Esophagus squamous epithelium (tissue), 5 donors: ENCODE results near the gene HNRNPC. TPM values are rescaled to one million over a fixed set of nuclear protein-coding genes. Genes with fewer than 3 reads are reported as not detected.

Experiments
- DNase-seq: peaks from one replicate; lab custom pipeline; 2025; lab: John Stamatoyannopoulos, UW
- H3K27ac ChIP-seq, 4 donors: fragments of 200-600 bp; sonication (generic); one replicate each; pipeline ENCODE4 v1.5.1; 2016 to 2019; ENCODE audit warnings: mild to moderate bottlenecking in 1 of 4
- H3K27me3 ChIP-seq, 4 donors: fragments of 200-600 bp; sonication (generic); 1 replicate in 3 of 4; 2 replicates in 1 of 4; pipeline versions ENCODE4 v1.5.1 to v1.6.0; 2017 to 2021; ENCODE audit warnings: antibody characterized with exemption in 1 of 4
- H3K36me3 ChIP-seq, 3 donors: fragments of 200-600 bp; sonication (generic); one replicate each; pipeline ENCODE4 v1.5.1; 2016 to 2019
- H3K4me1 ChIP-seq, 3 donors: fragments of 200-600 bp; sonication (generic); one replicate each; pipeline ENCODE4 v1.5.1; 2017 to 2019
- H3K4me3 ChIP-seq, 4 donors: fragments of 200-600 bp; sonication (generic); 1 replicate in 3 of 4; 2 replicates in 1 of 4; pipeline ENCODE4 v1.5.1; 2016 to 2019; ENCODE audit warnings: mild to moderate bottlenecking in 2 of 4, moderate library complexity in 1 of 4
- H3K9me3 ChIP-seq, 3 donors: fragments of 200-600 bp; sonication (generic); one replicate each; pipeline ENCODE4 v1.5.1; 2016 to 2019
- CTCF ChIP-seq, 6 experiments: fragments of 450-650 bp in 4 of 6; fragments of 200-600 bp in 2 of 6; sonication (generic) in 2 of 6; IDR thresholded peaks; one replicate each; pipeline ENCODE4 v1.5.1; 2016 to 2019; ENCODE audit warnings: antibody characterized with exemption in 6 of 6, mild to moderate bottlenecking in 4 of 6, moderate library complexity in 4 of 6
- POLR2A ChIP-seq, 4 donors: fragments of 450-650 bp; IDR thresholded peaks; one replicate each; pipeline ENCODE4 v1.6.1; 2017; ENCODE audit warnings: antibody characterized with exemption in 4 of 4, mild to moderate bottlenecking in 4 of 4, moderate library complexity in 3 of 4
- WGBS, 2 donors: methylation state at CpG; one replicate each; pipeline ENCODE4 v1.1.5; 2018; 5-methylcytosine and 5-hydroxymethylcytosine counted together
- intact Hi-C: fragments of 100-400 bp; cut with DNase I; formaldehyde crosslinking; loops from one replicate; pipeline ENCODE4 v1.15.0; 2022
- total RNA-seq, 4 donors: library from RNA; depleted of rRNA; stranded (reverse); fragments of >200 nt; gene quantifications; one replicate each; pipeline ENCODE4 v1.1.0, GENCODE V29; 2016
- donor health status: DM: yes; HTN: yes; CAD: no.

HNRNPC gene
- total RNA-seq, 4 donors from 2014 or later: 252 to 651 (median 476) TPM

GRCh38 chr14:21251215-21251614 is 18.0 kb downstream of the HNRNPC start:
- Histone ChIP-seq H3K9me3 (no peaks in the 10 kb centered on the region), H3K4me1 (peaks cover 9 to 63% (median 32%) of the 10 kb centered on the region in 3 donors), H3K27ac (no peak overlapping the region), H3K4me3 (no peak overlapping the region), H3K36me3 (peaks cover 0 to 96% (median 30%) of the 10 kb centered on the region in 3 donors), H3K27me3 (no peaks in the 10 kb centered on the region)
- intact Hi-C loops: loop anchor here (10.0 kb wide), 1 partner anchor 134 kb away; the partner anchor contains the start of gene SUPT16H
- DNase-seq: no peak
- TF ChIP-seq CTCF (IDR thresholded peaks at IDR 0.05) (no peak), POLR2A (IDR thresholded peaks at IDR 0.05) (no peak)
- WGBS, 2 donors: 84 to 95% methylated on average over 5 of the region's 5 CpGs

DNA sequence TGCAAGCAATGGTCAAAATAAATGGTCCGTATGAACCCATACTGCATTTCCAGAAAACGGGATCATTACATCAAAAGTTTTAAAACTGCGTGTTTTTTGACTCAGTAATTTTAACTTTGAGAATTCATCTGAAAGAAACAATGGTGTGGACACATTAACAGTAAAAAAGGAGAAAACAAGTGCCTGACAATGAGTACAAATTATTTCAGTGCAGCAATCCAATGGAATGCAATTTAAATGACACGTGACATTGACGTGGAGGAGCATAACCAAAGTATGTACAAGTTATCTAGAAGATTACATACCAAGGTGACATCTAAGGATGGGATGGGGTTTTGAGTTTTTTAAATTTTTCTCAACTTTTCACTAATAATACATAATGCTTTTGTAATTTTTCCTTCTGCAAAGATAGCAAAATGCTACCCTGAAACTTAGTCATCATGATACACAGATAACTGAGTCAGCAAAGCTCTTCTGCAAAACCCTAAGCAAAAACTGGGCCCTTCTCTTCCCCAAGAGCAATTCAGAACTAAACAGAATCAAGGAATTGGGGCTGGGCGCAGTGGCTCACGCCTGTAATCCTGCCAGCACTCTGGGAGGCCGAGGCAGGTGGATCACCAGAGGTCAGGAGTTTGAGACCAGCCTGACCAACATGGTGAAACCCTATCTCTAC is 20.4 kb downstream of the HNRNPC start:
- no peak for DNase-seq
- no peaks in the 10 kb centered on the region for H3K9me3 ChIP-seq
- H3K27ac ChIP-seq: no peak overlapping the region
- no peaks in the 10 kb centered on the region for H3K27me3 ChIP-seq
- peaks cover 5 to 58% (median 43%) of the 10 kb centered on the region in 3 donors for H3K4me1 ChIP-seq
- TF ChIP-seq POLR2A (IDR thresholded peaks at IDR 0.05) (no peak), CTCF (IDR thresholded peaks at IDR 0.05) (no peak)
- intact Hi-C loops: no loop called here
- H3K36me3 ChIP-seq: peaks cover 0 to 99% (median 30%) of the 10 kb centered on the region in 3 donors
- no peak overlapping the region for H3K4me3 ChIP-seq
- whole genome bisulfite sequencing, 2 donors: 84 to 92% methylated on average over 8 of the region's 8 CpGs

DNA sequence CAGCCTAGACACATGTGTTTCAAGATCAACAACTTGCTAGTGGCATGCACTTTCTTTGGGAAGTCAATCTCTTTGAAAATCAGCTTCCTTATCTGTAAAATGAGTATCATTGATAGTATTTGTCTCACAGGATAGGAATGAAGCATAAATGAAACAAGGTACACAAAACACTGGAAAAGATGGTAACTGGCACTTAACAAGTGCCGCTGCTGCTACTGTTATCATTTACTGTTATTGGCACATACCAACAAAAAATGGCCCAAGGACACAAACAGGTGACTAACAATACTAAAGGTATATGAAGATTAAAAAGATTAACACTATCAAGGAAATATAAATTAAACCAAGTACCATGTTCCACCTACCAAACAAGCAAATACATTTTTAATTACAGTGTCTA is 20.9 kb downstream of the HNRNPC start:
- H3K27ac ChIP-seq: no peak overlapping the region
- H3K36me3 ChIP-seq: peaks cover 0 to 99% (median 30%) of the 10 kb centered on the region in 3 donors
- peaks cover 5 to 56% (median 47%) of the 10 kb centered on the region in 3 donors for H3K4me1 ChIP-seq
- DNase-seq: no peak
- WGBS, 2 donors: 89 to 100% methylated on average over 1 of the region's 1 CpG
- H3K4me3 ChIP-seq: no peak overlapping the region
- intact Hi-C loops: no loop called here
- H3K27me3 ChIP-seq: no peaks in the 10 kb centered on the region
- no peaks in the 10 kb centered on the region for H3K9me3 ChIP-seq
- TF ChIP-seq CTCF (IDR thresholded peaks at IDR 0.05): no peak
- no peak for TF ChIP-seq POLR2A (IDR thresholded peaks at IDR 0.05)

DNA sequence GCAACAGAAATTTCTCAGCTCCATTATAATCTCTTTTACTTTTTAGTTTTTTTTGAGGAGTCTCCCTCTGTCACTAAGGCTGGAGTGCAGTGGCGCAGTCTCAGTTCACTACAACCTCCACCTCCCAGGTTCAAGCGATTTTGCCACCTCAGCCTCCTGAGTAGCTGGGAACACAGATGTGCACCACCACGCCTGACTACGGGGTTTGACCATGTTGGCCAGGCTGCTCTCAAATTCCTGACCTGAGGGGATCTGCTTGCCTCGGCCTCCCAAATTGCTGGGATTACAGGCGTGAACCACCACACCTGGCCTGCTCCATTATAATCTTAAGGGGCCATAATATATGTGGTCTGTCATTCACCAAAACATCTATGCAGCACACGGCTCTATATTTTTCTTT is 23.4 kb downstream of the HNRNPC start:
- no peaks in the 10 kb centered on the region for H3K9me3 ChIP-seq
- peaks cover 0 to 71% (median 39%) of the 10 kb centered on the region in 3 donors for H3K4me1 ChIP-seq
- DNase-seq: no peak
- H3K27ac ChIP-seq: no peak overlapping the region
- WGBS, 2 donors: 73 to 80% methylated on average over 4 to 6 of the region's 7 CpGs
- H3K4me3 ChIP-seq: no peak overlapping the region
- H3K36me3 ChIP-seq: peaks cover 0 to 87% (median 14%) of the 10 kb centered on the region in 3 donors
- H3K27me3 ChIP-seq: no peaks in the 10 kb centered on the region
- TF ChIP-seq CTCF (IDR thresholded peaks at IDR 0.05) (no peak), POLR2A (IDR thresholded peaks at IDR 0.05) (no peak)
- intact Hi-C loops: no loop called here

DNA sequence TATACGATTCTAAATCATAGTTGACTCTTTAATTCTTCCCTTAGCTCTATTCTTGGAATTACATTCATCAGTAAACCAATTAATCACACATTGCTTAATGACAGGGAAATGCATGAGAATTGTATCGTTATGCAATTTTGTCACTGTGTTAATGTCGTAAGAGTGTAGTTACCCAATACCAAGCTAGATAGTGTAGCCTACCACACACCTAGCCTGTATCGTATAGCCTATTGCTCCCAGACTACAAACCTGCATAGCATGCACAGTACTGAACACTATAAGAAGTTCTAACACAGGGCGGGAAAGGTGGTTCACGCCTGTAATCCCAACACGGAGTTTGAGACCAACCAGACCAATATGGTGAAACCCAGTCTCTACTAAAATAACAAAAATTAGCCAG is 24.7 kb downstream of the HNRNPC start:
- H3K36me3 ChIP-seq: peaks cover 0 to 87% (median 11%) of the 10 kb centered on the region in 3 donors
- H3K27ac ChIP-seq: peak overlapping the region in 1 of 4 donors; percentile 28
- peaks cover 0 to 81% (median 43%) of the 10 kb centered on the region in 3 donors for H3K4me1 ChIP-seq
- H3K4me3 ChIP-seq: no peak overlapping the region
- intact Hi-C loops: no loop called here
- TF ChIP-seq POLR2A (IDR thresholded peaks at IDR 0.05) (no peak), CTCF (IDR thresholded peaks at IDR 0.05) (no peak)
- no peaks in the 10 kb centered on the region for H3K9me3 ChIP-seq
- DNase-seq: no peak
- 49 to 61% methylated on average over 5 to 7 of the region's 7 CpGs for WGBS, 2 donors
- no peaks in the 10 kb centered on the region for H3K27me3 ChIP-seq
